NCI-H345 (cell line): ENCODE results near the gene ATXN7.

Source experiments
- DNase-seq: peaks from one replicate; lab custom pipeline; 2025; lab: John Stamatoyannopoulos, UW

ATXN7 gene

DNA sequence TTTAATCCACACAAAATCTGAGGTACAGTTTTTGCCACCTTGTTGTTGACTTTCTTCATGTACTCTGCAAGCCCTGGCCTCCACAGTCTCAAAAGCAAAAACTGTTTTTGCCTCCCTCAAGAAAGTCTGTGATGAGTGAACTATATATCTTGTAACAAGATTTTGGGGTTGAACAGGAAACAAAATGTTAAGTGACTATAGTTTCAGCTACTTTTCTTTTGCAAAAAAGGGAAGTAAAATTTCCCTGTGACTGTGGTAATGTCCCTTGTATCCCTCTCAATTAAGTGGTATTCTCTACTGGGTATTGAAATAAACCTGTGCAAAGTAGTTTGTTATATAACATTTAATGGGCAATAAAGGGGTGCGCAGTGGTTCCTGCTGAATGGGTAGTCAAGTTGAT lies 69.8 kb downstream of the ATXN7 start:
- no peak for DNase-seq

DNA sequence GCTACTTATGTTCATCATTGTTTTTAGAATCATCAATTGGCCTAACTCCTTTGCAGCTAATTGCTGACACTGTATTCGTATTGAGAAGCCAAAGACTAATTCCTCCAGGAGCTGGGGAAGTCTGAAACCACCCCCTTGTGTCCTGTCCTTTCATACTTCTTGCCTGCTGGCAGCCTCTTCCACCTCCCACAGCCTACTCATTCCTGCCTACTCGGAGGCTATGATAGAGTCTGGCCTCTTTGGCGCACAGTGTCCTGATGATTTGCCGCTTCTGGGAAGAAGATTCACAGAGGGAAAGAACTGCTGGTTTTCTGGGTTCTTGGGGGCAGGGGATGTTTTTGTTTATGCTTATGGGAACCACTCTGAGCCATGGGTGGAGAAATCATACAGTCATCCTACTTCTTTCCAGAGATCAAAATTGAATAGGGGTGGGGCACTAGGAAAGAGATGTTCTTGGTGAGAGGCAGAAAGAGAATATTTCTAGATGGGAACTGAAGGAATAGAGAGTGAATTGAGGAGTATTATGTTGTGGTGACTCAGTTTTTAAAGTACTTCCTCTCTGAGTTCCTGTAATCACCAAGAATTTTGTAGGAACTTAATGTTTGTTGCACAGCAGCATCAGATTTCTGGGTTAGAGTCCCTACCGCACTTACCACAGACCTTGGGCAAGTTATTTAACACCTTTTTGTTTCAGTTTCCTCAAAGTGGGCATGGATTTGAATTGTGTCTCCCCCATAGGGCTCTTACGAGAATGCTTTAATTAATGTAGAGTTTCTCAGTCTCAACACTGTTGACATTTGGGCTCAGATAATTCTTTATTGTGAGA lies 70.6 kb downstream of the ATXN7 start:
- DNase-seq, result no peak

DNA sequence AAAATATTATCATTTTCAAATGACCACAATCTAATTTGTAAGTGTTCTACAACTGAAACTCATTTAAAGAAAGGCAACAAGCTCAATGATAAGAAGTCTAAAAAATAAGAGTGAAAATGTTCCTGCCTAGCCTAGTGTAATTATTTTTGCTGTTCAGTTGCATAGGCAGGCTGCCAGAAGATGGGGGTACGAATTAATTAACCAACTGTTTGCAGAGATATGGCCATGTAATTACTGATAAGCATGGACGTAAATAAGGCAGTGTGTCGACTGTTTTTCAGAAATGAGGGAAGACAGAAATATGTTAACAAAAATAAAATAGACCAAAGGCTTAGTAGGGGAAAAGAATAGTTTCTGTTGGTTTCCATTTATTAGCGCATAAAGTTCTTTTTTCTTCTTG lies 73.3 kb downstream of the ATXN7 start:
- DNase-seq, result no peak

DNA sequence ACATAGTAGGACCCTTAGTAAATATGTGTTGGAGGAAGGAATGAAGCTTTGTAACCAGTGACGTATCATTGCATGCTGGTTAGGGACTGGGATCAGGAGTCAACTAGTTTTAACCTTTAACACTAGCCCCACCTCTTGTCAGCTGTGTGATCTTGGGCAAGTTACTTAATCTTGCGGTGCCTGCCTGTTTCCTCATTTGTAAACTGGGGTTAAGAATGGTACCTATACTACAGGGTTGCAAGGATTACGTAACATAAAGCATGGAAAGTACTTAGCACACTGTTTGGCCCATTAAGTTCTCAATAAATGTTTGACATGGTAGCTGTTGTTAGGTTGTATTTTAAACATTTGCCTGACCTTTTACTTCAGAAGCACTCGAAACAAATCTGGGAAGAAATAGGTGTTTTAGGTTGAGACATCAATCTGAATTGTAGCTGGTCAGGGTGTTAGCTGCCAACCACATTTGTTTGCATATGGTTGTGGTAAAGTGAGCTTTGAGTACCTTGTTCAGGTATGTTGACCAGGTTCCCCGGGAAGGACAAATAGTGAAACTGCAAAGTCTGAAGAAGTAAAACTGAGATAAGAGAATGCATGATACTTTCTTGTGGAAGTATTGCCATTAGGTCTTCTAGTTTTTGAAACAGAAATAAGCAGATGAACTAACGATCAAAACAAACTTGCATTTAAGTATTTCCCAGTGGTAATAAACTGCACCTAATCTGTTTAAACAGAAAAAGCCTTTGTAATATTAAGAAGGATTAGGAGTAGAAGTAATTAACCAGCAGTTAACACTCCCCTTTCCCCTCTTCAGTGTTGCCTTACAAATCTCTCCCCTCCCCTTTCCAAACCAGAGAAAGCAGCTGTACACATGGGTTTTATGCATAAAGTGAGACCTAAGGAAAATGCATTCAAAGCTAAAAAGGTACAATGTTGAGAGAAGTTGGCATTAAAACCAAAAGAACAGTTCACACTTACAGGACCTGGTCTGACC lies 74.3 kb downstream of the ATXN7 start:
- no peak for DNase-seq

- DNase-seq, result no peak
Measured at GRCh38 chr3:63940389-63940757, 76.7 kb downstream of the ATXN7 start.

DNA sequence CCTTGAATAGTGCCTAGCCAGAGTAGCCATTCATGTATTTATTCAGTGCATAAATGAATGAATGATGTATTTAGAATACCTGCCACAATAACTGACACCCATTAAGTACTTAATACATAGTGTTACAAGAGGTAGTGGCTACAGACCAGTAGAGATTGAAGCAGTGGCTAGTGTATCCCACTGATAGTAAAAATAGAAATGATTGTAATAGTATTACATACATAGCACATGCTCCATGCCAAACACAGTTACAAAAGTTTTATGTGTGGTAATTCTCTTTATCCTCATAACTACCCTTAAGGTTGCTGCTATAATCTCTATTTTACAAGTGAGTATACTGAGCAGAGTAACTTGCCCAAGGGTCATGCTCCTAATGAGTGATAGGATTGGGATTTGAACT lies 78.9 kb downstream of the ATXN7 start:
- DNase-seq, result no peak

DNA sequence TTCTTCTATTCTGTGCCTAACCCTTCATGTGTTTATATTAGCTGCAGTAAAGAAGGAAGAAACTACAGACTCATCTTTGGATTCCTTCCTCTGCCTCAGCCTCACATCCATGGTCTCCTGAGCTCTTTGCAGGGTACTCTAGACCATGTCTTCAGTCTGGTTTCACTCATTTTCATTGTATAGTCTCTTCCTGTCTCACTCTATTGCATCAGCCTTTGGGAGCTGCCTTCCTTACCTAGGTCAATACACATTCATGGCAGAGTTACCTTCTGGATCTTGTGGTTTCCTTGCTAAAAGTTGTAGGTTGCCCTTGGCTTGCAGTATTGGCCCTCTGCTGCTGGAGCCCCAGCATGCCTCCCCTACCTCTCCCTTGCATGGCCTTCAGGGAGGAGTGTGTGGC lies 80.0 kb downstream of the ATXN7 start:
- DNase-seq, result no peak

DNA sequence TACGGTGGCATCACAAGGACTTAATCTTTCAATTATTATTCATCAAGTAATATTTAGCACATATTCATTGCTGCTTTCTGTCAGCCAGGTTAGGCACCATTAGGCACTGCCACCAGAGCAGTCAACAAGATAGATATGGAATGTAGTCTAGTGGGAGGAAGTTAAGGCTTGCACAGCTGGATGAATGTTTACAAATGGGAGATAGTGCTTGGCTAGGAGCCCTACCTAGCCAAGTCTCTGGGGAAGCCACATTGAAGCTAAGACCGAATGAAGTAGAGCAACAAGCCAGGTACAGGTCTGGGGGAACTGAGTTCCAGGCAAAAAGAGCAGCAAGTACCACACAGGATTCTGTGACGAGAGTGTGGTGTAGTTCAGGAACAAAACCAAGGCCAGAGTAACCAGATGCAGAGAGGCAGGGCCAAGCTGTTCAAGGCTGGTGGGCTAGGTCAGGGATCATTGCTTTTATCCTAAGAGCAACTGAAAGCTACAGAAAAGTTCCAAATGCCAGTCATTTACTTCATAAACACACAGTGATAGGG lies 82.0 kb downstream of the ATXN7 start:
- no peak for DNase-seq

- DNase-seq, result no peak
Measured at GRCh38 chr3:63946753-63947152, 83.1 kb downstream of the ATXN7 start.

DNA sequence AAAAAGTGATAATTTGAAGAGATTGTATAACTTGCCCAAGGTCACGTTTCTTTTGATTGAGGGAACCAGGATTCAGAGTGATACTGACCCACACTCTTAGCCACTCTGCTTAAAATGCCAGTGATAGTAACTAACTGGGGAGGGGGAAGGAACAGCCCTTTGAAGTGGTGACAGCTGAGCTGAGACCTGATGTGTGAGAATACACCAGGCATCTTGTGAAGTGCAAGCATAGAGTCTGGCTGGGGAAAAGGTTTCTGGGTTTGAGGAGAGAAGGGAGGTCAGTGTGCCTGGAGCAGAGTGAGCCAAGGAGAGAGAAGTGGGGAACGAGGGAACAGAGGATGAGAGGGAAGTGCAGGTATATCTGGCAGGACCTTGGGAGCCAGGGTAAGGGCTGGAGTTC lies 83.9 kb downstream of the ATXN7 start:
- DNase-seq, result no peak

DNA sequence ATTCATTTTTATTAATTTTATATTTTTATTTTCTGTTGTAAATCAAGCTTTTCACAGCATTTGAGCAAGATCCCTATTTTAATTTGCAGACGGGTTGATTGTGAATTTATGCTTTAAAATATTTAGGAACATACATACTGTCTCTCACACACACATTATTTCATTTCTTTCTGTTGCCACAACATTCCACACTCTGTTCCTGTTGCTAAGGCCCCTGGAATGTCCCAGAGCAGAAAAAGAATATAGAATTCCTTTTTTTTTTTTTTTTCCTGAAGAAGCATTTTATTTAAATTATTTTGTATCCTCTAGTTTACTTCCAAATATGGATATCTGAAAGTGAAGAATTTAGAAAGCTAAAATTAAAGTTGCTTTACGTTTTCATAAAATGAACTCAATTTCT lies 85.3 kb downstream of the ATXN7 start:
- no peak for DNase-seq

DNA sequence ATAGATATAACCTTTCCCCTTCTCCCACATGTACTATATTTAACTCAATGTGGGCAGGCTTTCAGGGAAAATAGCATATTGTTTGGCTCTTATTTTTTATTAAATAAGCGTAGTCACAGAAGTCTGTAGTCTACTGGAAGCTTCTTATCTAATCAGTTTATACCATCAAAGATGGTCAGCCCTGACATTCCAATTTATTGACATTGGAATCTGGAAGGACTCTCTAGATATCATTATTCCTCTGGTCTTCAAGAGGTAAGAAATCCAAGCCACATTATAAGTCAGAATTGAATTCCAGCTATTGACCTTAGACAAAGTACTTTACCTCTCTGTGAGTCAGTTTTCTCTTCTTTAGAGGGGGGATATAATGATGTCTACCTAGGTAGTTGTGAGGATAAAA lies 87.0 kb downstream of the ATXN7 start:
- DNase-seq, result no peak

- no peak for DNase-seq
Measured at GRCh38 chr3:63951492-63952247, 88.0 kb downstream of the ATXN7 start.

- DNase-seq, result no peak
Measured at GRCh38 chr3:63952248-63952594, 88.6 kb downstream of the ATXN7 start.

DNA sequence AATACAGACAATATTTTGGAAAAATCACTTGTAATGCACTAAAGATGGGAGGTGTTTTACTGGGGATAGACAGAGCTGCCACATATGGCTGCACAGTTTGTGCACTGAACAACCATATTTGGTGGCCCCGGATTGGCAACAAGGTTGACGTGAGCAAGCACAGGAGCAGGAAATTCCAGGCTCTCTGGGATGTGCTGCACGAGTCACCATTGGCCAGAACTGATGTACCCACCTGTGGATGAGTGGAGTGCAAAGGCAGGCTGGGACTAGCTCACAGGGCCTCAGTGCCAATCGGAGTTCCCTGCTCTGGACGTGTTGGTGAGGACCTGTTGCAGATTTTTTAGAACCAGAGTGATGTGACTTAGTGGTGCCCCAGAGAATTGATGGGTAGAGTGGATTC lies 90.5 kb downstream of the ATXN7 start:
- DNase-seq, result no peak

- no peak for DNase-seq
Measured at GRCh38 chr3:63955036-63955650, 91.5 kb downstream of the ATXN7 start.

- DNase-seq, result no peak
Measured at GRCh38 chr3:63955830-63956545, 92.3 kb downstream of the ATXN7 start.

DNA sequence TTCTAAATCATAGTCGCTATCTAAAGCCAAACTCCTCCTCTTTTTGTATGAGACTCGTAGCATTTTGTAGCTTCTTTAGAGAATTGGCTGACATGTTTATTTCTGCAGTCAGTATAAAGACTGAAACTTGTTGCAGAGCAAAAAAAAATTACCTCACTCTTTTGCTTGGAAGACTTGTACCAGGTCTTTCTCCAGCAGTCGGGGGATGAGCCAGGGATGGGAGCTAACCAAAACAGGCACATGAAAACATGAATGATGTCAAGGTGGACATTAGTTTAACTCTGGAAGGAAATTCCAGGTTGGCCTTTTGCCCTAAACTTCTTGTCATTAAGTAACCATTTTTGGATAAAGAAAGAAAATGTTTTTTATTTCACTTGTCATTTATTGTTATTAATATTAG lies 95.5 kb downstream of the ATXN7 start:
- no peak for DNase-seq

DNA sequence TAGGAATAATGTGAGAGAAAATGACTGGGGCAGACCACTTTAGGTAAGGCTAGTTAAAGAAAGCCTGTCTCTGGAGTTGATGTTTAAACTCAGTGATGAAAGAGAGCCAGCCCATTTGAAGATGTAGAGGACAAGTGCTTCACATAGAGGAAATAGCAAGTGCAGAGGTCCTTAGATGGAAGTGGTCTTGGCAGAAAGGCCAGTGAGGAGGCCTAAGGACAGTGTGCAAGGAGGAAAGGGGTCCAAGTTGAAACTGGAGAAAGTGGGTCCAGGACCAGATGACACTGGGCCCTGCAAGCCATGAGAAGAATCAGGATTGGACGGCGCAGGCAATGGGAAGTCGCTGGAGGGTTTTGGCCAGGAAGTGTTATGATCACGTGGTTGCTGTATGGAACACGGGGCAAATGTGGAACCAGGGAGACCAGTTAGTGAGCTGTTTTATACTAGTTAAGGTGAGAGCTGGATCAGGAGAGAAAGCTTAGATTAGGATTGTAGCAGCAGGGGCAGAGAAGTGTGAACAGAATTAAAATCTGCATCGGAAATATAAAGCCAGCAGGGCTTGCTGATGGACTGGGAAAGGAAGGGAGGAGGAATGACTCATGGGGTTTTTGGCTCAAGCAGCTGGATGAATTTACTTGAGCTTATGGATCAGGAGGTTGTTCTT lies 96.5 kb downstream of the ATXN7 start:
- DNase-seq, result no peak

DNA sequence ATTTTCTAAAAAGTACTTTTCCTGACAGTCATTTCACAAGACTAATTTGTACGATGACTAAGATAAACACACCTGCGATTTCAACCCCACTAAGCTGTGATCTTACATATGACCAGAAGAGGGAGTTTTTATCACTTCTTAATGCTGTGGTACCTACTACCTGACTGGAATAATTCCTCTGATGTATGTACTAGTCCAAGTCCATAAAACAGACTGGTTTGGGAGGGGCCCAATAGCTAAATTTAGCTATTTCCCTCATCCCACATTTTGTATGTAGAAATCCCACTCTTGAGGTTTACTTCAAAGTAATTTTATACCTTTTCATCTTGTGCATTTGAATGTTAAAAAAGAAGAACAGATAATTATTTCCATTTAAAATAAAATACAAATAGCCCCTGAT lies 98.2 kb downstream of the ATXN7 start:
- peak; percentile 27 for DNase-seq

GRCh38 chr3:63963496-63963895 lies 99.8 kb downstream of the ATXN7 start:
- DNase-seq, result no peak
